Uterus (tissue), 4 donors: ENCODE results near the gene CLDN16. TPM values are rescaled to one million over a fixed set of nuclear protein-coding genes. Genes with fewer than 3 reads are reported as not detected.

Experiments used
- DNase-seq, 2 donors: peaks; one replicate each; pipeline ENCODE4 v3.0.0-alpha.2; 2019 to 2020
- H3K27ac ChIP-seq, 2 donors: fragments of 200-600 bp; sonication (generic); 1 replicate in 1 of 2; 2 replicates in 1 of 2; pipeline ENCODE4 v1.5.1; 2016 to 2018
- H3K27me3 ChIP-seq, 2 donors: fragments of 200-600 bp; sonication (generic); one replicate each; pipeline ENCODE4 v1.5.1; 2018 to 2019; ENCODE audit warnings: control low read depth in 1 of 2
- H3K36me3 ChIP-seq, 2 donors: fragments of 200-600 bp; sonication (generic); one replicate each; pipeline ENCODE4 v1.5.1; 2019; ENCODE audit warnings: control low read depth in 1 of 2
- H3K4me1 ChIP-seq, 2 donors: fragments of 200-600 bp; sonication (generic); one replicate each; pipeline ENCODE4 v1.5.1; 2018 to 2019; ENCODE audit warnings: control low read depth in 1 of 2
- H3K4me3 ChIP-seq, 2 donors: fragments of 200-600 bp; sonication (generic); 1 replicate in 1 of 2; 2 replicates in 1 of 2; pipeline ENCODE4 v1.5.1; 2018 to 2019; ENCODE audit warnings: mild to moderate bottlenecking in 1 of 2
- H3K9me3 ChIP-seq, 2 donors: fragments of 200-600 bp; sonication (generic); one replicate each; pipeline ENCODE4 v1.5.1; 2019; ENCODE audit warnings: control low read depth in 1 of 2
- CTCF ChIP-seq, 4 experiments: fragments of 200-600 bp in 2 of 4; fragments of 450-650 bp in 2 of 4; sonication (generic) in 2 of 4; IDR thresholded peaks; one replicate each; pipeline ENCODE4 v1.5.1; 2016 to 2019; ENCODE audit warnings: antibody characterized with exemption in 4 of 4, mild to moderate bottlenecking in 2 of 4, moderate library complexity in 1 of 4
- POLR2A ChIP-seq, 2 donors: fragments of 450-650 bp; IDR thresholded peaks; one replicate each; pipeline ENCODE4 v1.6.1; 2016; ENCODE audit warnings: antibody characterized with exemption in 2 of 2, mild to moderate bottlenecking in 1 of 2, moderate library complexity in 1 of 2
- intact Hi-C: fragments of 100-400 bp; cut with DNase I; formaldehyde crosslinking; loops from one replicate; pipeline ENCODE4 v1.15.1; 2023; ENCODE audit warnings: low total_unique reads
- total RNA-seq, 4 donors: library from RNA; depleted of rRNA in 3 of 4; stranded (reverse); fragments of >200 nt in 3 of 4; gene quantifications; one replicate each; pipeline versions ENCODE4 v1.1.0 to v1.2.4, GENCODE V29; 2014 to 2023
- donor health status: DM: yes; HTN: yes; CAD: no.

Gene CLDN16
- total RNA-seq, 4 donors from 2014 or later: 0.07 to 0.58 TPM; not detected in 2

GRCh38 chr3:190345027-190345821, 42.7 kb upstream of the CLDN16 start:
- H3K36me3 ChIP-seq: no peaks in the 10 kb centered on the region
- H3K27me3 ChIP-seq: peaks cover 0 to 3% of the 10 kb centered on the region in 2 donors
- intact Hi-C loops: no loop called here
- no peak overlapping the region for H3K4me3 ChIP-seq
- peak in 1 of 2 donors; percentile 42 for DNase-seq
- peaks cover 0 to 7% of the 10 kb centered on the region in 2 donors for H3K4me1 ChIP-seq
- TF ChIP-seq CTCF (IDR thresholded peaks at IDR 0.05) (no peak), POLR2A (IDR thresholded peaks at IDR 0.05) (no peak)
- peak overlapping the region; percentile 89 to 93 for H3K27ac ChIP-seq
- no peaks in the 10 kb centered on the region for H3K9me3 ChIP-seq

- no peaks in the 10 kb centered on the region for H3K9me3 ChIP-seq
- peaks cover 0 to 3% of the 10 kb centered on the region in 2 donors for H3K27me3 ChIP-seq
- H3K27ac ChIP-seq: peak overlapping the region; percentile 89 to 93
- TF ChIP-seq CTCF (IDR thresholded peaks at IDR 0.05): no peak
- no peak for TF ChIP-seq POLR2A (IDR thresholded peaks at IDR 0.05)
- intact Hi-C loops: no loop called here
- no peaks in the 10 kb centered on the region for H3K36me3 ChIP-seq
- H3K4me1 ChIP-seq: peaks cover 0 to 7% of the 10 kb centered on the region in 2 donors
- no peak overlapping the region for H3K4me3 ChIP-seq
- no peak for DNase-seq
These were observed 42.1 kb upstream of the CLDN16 start for GRCh38 chr3:190345878-190346277.

- Histone ChIP-seq H3K4me3 (no peak overlapping the region), H3K27ac (peak overlapping the region; percentile 89 to 93), H3K27me3 (peaks cover 0 to 3% of the 10 kb centered on the region in 2 donors), H3K36me3 (no peaks in the 10 kb centered on the region), H3K9me3 (no peaks in the 10 kb centered on the region), H3K4me1 (peaks cover 0 to 7% of the 10 kb centered on the region in 2 donors)
- intact Hi-C loops: no loop called here
- no peak for DNase-seq
- no peak for TF ChIP-seq CTCF (IDR thresholded peaks at IDR 0.05)
- no peak for TF ChIP-seq POLR2A (IDR thresholded peaks at IDR 0.05)
These were observed 41.4 kb upstream of the CLDN16 start for GRCh38 chr3:190346541-190346940.

- Histone ChIP-seq H3K4me3 (no peak overlapping the region), H3K27ac (peak overlapping the region; percentile 40 to 54), H3K36me3 (no peaks in the 10 kb centered on the region), H3K9me3 (no peaks in the 10 kb centered on the region), H3K4me1 (no peaks in the 10 kb centered on the region), H3K27me3 (no peaks in the 10 kb centered on the region)
- no peak for DNase-seq
- TF ChIP-seq POLR2A (IDR thresholded peaks at IDR 0.05) (no peak), CTCF (IDR thresholded peaks at IDR 0.05) (no peak)
- intact Hi-C loops: no loop called here
These were observed 35.0 kb upstream of the CLDN16 start for GRCh38 chr3:190352861-190353457.

- Histone ChIP-seq H3K36me3 (no peaks in the 10 kb centered on the region), H3K27ac (no peak overlapping the region), H3K9me3 (no peaks in the 10 kb centered on the region), H3K4me3 (no peak overlapping the region), H3K27me3 (no peaks in the 10 kb centered on the region), H3K4me1 (no peaks in the 10 kb centered on the region)
- no peak for DNase-seq
- TF ChIP-seq CTCF (IDR thresholded peaks at IDR 0.05): no peak
- no peak for TF ChIP-seq POLR2A (IDR thresholded peaks at IDR 0.05)
- intact Hi-C loops: no loop called here
These were observed 31.7 kb upstream of the CLDN16 start for GRCh38 chr3:190356246-190356645.
